ENCODE data around the gene ZBTB20.

Gene ZBTB20

DNA sequence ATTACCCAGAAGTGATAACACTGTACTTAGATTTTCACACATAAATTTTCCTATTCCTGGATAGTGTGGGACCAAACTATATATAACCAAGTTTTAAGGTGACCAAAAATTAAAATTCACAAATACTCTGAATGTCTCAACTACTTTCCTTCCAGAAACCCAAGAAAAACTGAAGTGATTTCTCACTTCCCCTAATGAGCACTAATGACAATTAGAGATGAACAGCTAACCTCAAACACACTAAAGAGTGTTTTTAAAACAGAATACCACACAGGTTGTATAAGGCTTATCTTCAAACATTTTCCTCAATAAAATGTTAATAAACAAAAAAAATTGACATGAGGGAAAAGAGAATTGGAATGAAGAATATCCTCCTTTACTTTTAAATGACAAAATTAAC is 188.2 kb downstream of the ZBTB20 start:
- FAIRE-seq (no peak), DNase-seq (ENCODE audit: insufficient read length, low spot score) (no peak)
- TF ChIP-seq, protein P1, sequence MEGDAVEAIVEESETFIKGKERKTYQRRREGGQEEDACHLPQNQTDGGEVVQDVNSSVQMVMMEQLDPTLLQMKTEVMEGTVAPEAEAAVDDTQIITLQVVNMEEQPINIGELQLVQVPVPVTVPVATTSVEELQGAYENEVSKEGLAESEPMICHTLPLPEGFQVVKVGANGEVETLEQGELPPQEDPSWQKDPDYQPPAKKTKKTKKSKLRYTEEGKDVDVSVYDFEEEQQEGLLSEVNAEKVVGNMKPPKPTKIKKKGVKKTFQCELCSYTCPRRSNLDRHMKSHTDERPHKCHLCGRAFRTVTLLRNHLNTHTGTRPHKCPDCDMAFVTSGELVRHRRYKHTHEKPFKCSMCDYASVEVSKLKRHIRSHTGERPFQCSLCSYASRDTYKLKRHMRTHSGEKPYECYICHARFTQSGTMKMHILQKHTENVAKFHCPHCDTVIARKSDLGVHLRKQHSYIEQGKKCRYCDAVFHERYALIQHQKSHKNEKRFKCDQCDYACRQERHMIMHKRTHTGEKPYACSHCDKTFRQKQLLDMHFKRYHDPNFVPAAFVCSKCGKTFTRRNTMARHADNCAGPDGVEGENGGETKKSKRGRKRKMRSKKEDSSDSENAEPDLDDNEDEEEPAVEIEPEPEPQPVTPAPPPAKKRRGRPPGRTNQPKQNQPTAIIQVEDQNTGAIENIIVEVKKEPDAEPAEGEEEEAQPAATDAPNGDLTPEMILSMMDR (IDR thresholded peaks at IDR 0.05; ENCODE audit: insufficient read depth, missing control alignments) = no peak

DNA sequence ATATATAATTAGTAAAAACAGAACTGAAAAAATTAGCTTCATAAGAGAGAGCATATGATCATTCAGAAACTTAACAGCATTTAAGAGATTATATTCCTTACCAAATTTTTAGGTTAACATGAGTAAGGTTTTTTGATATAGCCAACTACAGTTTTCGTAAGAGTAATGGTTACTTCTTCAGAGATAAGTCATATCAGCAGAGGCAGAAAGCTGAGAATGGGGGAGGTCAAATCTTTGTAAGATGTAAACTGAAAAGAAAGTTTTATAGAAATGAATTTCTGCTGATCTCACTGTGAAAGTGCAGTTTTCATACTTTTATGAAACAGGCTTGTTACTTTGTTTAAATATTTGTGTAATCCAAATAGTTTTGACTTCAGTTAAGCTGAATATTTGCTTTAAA is 193.3 kb downstream of the ZBTB20 start:
- DNase-seq (ENCODE audit: insufficient read length, low spot score) = no peak
- TF ChIP-seq, protein P1 (IDR thresholded peaks at IDR 0.05; ENCODE audit: insufficient read depth, missing control alignments) = no peak
- no peak for FAIRE-seq

DNA sequence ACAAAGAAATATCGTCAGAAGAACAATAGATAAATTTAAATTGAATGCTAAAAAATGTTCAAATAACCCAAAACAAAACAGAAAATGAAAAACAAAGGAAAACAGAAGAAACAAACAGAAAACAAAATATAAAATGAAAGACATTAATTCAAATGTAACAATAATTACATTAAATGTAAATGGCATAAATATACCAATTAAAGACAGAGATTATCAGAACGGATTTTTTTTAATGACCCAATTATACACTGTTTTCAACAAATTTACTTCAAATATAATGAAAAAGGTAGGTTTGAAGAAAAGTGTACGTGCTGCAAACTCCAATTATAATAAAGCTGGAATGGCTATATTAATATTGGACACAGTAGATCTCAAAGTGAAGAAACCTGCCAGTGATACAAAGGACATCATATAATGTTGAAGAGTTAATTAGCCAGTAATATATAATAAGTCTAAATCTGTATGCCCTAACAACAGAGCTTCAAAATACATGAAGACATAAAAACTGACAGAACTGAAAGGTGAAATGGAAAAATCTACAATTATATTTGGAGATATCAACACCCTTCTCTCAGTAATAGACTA is 193.8 kb downstream of the ZBTB20 start:
- TF ChIP-seq, protein P1 (IDR thresholded peaks at IDR 0.05; ENCODE audit: insufficient read depth, missing control alignments) = no peak
- FAIRE-seq (no peak), DNase-seq (ENCODE audit: insufficient read length, low spot score) (no peak)

DNA sequence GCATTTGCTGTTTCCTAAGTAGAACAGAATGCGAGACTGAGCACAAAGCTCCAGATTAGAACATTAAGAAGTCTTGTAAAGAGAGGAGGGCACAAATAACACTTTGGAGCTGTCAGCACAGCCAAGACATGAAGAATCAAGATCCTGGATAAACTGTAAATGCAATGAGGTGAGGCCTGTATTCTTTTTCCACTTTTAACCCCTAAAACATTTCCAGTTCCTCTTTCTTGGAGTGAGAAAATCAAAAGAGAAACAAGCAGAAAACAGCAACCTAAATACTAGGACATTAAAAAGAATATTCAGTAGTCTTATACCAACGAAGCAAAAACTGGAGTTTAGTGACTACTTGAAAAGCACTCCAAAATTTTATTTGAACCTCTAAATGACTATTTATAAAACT is 204.3 kb downstream of the ZBTB20 start:
- no peak for FAIRE-seq
- DNase-seq (ENCODE audit: insufficient read length, low spot score) = no peak
- TF ChIP-seq, protein P1 (IDR thresholded peaks at IDR 0.05; ENCODE audit: insufficient read depth, missing control alignments) = no peak

DNA sequence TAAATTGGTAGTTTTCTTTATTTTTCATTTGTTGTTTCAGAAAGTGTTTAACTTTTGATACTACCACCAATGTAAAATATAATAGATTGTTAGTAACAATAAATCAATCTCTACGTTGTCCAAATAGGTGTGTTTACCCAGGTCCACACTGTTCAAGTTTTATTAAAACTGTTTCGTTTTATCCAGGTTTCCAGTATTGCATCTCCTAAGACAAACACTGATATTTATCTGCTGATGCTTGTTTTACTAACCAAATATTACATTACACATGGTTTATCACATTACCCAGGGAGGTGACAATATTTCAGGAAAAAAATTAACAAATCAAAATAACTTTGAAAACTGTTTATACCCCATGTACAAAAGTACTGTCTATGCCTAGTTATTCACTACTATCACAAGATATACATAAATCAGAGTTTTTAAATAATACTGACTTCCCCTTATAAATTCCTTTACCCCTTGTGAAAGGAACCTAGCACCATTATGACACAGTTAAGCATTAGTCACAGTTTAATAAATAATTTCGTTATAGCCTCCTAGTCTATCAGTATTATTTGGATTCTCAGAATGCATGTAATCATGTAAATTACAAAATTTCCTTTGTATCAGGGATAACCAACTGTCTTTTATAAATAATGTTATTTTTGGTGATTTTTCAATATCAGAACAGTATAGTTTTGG is 205.3 kb downstream of the ZBTB20 start:
- DNase-seq (ENCODE audit: insufficient read length, low spot score) (no peak), FAIRE-seq (no peak)
- TF ChIP-seq, protein P1 (IDR thresholded peaks at IDR 0.05; ENCODE audit: insufficient read depth, missing control alignments) = no peak

DNA sequence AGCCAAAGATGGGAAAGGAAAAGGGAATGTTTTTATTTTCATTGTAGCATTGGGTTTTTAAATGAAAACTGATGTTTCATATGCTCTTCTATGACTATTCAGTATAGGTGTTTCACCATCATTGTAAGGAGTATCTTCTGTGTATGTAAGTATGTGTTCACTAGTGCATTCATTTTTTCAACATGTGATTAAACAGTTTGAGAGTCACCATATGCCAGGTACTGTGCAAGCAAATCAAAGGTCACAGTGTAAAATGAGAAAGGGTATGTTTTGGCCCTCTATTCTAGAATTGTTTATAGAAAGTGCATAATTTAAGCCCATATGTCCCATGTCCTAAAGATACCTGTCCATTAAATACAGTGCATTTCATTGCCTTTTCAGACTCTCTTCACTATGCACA is 207.2 kb downstream of the ZBTB20 start:
- TF ChIP-seq, protein P1 (IDR thresholded peaks at IDR 0.05; ENCODE audit: insufficient read depth, missing control alignments) = no peak
- FAIRE-seq (no peak), DNase-seq (ENCODE audit: insufficient read length, low spot score) (no peak)

DNA sequence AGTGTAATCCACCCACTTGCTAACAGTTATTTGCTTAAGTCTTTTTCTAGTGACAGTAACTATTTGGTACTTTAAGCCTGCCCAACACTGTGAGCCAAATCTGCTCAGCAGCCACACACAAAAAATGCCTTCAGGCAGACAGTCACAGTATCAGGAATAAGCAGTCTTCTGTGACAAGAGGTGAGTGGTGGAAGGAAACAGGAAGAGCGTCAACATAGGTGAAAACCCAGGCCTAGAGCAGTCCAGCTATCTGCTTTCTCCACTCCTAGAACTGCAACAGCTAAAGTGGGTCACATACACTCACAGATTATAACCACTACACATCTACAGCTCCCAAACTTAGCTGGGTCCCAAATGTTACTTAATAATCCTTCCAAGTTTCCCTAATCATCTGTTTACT is 213.7 kb downstream of the ZBTB20 start:
- DNase-seq (ENCODE audit: insufficient read length, low spot score) (no peak), FAIRE-seq (no peak)

More for the DNA sequence above, 213.7 kb downstream of the ZBTB20 start:
- TF ChIP-seq, protein P1 (IDR thresholded peaks at IDR 0.05; ENCODE audit: insufficient read depth, missing control alignments) = no peak
